Heart right ventricle (tissue), 16 donors: Measurements from ENCODE around the gene IGFALS. TPM values are rescaled to one million over a fixed set of nuclear protein-coding genes. Genes with fewer than 3 reads are reported as not detected.
A peak's percentile ranks its signal among the peaks of the same experiment; 100 is the strongest.

Experiments used
- ATAC-seq, 8 donors: fragments of 200-7000 bp; cut with Tn5 transposase; one replicate each; pipeline ENCODE4 v1.9.1; 2020; ENCODE audit warnings: mild to moderate bottlenecking in 8 of 8, moderate library complexity in 8 of 8, moderate number of reproducible peaks in 1 of 8
- DNase-seq, 2 donors: peaks; one replicate each; pipeline ENCODE4 v3.0.0-alpha.2; 2020
- H3K27ac ChIP-seq, 10 donors: fragments of 200-600 bp; sonication (generic) in 2 of 10; one replicate each; pipeline versions ENCODE4 v1.5.0 to v1.8.0; 2020 to 2022; ENCODE audit warnings: mild to moderate bottlenecking in 3 of 10
- H3K27me3 ChIP-seq, 7 donors: fragments of 200-600 bp; one replicate each; pipeline ENCODE4 v1.8.0; 2021 to 2022; ENCODE audit warnings: mild to moderate bottlenecking in 2 of 7
- H3K36me3 ChIP-seq, 9 donors: fragments of 200-600 bp; sonication (generic) in 1 of 9; one replicate each; pipeline versions ENCODE4 v1.5.0 to v1.8.0; 2020 to 2022; ENCODE audit warnings: mild to moderate bottlenecking in 2 of 9
- H3K4me1 ChIP-seq, 9 donors: fragments of 200-600 bp; sonication (generic) in 1 of 9; one replicate each; pipeline versions ENCODE4 v1.5.0 to v1.8.0; 2020 to 2022; ENCODE audit warnings: mild to moderate bottlenecking in 4 of 9
- H3K4me3 ChIP-seq, 10 donors: fragments of 200-600 bp; sonication (generic) in 2 of 10; one replicate each; pipeline versions ENCODE4 v1.5.0 to v1.8.0; 2020 to 2022; ENCODE audit warnings: mild to moderate bottlenecking in 7 of 10, moderate library complexity in 2 of 10
- H3K9me3 ChIP-seq, 11 donors: fragments of 200-600 bp in 10 of 11; sonication (generic) in 2 of 11; one replicate each; pipeline versions ENCODE4 v1.5.0 to v1.8.0; 2013 to 2022; ENCODE audit warnings: mild to moderate bottlenecking in 2 of 11, control low read depth in 1 of 11, moderate library complexity in 1 of 11
- CTCF ChIP-seq, 9 donors: fragments of 200-600 bp; sonication (generic) in 2 of 9; IDR thresholded peaks; one replicate each; pipeline versions ENCODE4 v1.5.0 to v1.8.0; 2021 to 2022; ENCODE audit warnings: antibody characterized with exemption in 9 of 9, mild to moderate bottlenecking in 5 of 9, moderate library complexity in 1 of 9
- WGBS, 2 donors: extraction: QIAGEN DNeasy Blood & Tissue Kit; methylation state at CpG; one replicate each; pipeline ENCODE4 v1.1.7; 2013; ENCODE audit warnings: inconsistent platforms in 1 of 2; 5-methylcytosine and 5-hydroxymethylcytosine counted together
- intact Hi-C, 10 donors: fragments of 100-400 bp; cut with DNase I; formaldehyde crosslinking; loops; one replicate each; pipeline versions ENCODE4 v1.11.1 to v1.14.2; 2022
- long read RNA-seq, 3 donors: library from polyadenylated mRNA; unstranded; transcript quantifications; one replicate each; pipeline ENCODE4 v2.0.0, GENCODE V29; 2020 to 2021
- polyA plus RNA-seq, 2 donors: library from polyadenylated mRNA; stranded (reverse); fragments of 200-250 nt; gene quantifications; one replicate each; pipeline ENCODE4 v1.2.3, GENCODE V29; 2013
- total RNA-seq, 10 donors: library from RNA; stranded (reverse); fragmentation: NEBNext Ultra II Directional in 3 of 10; extraction: Animal tissue kit (Norgen Biotek cat#: 25700) in 3 of 10; gene quantifications; one replicate each; pipeline versions ENCODE4 v1.2.1 to v1.2.4, GENCODE V29; 2021 to 2023
- donor health status: Arrhythmogenic right ventricular cardiomyopathy.
- donor health status: ischemic (EF 13 %, LVEDD 7.1; RV severe dilation, severe dysfunction).
- donor health status: healthy with polysubstance abuse.
- donor health status: DM: no; HTN: yes; CAD: no.
- donor health status: DM: no; HTN: no; CAD: no.
- donor health status: ischemic (EF 25% LVEDD 6.9; RV normal size, moderate dysfunction).
- donor health status: ischemic (EF 25% LVEDD 5.7; RV mildly dilated, moderate dysfunction).
- donor health status: healthy.
- donor health status: DM: yes; HTN: yes; CAD: no.
- donor health status: Ischemic cardiomyopathy.
- donor health status: ischemic (EF 35%, LVEDD 5.7; RV mildly dilated, moderate dysfunction).
- donor health status: nonischemic (EF 11% LVEDD 7.7; RV severe dilation, severe dysfunction).
- donor health status: DM: yes; HTN: yes; CAD: no.
- donor health status: PGD.
- donor health status: ischemic (EF 29% LVEDD 5.4; RV normal size, mild dysfunction).
- donor health status: nonischemic (EF 23%, LVEDD 6.1; RV moderate dilation, normal function).

The IGFALS gene
- total RNA-seq (under 1 TPM in 4 of 10 donors, not detected in 6; 0.11 to 0.37 (median 0.13) TPM), polyA plus RNA-seq (under 1 TPM; 0.04 to 0.59 TPM)
- long read RNA-seq, donor 1, result 0 reads
- long read RNA-seq, donor 2, result 0 reads
- long read RNA-seq, donor 3, result 0 reads

GRCh38 chr16:1793578-1794220 is at the start of gene IGFALS:
Gene IGFALS, minus strand, starts transcription at chr16:1793705. Its CDS starts 53 bp downstream, at chr16:1793652.
- no peaks in the 10 kb centered on the region for H3K27me3 ChIP-seq
- no peak within 1 kb of the TSS for H3K4me3 ChIP-seq
- ATAC-seq (peak in 2 of 8 donors; percentile 16 to 19), DNase-seq (no peak)
- H3K36me3 ChIP-seq, result peaks cover 0 to 37% (median 1%) of the 10 kb centered on the region in 9 donors
- WGBS, 2 donors, result 63 to 66% methylated on average over 28 of the region's 28 CpGs
- H3K4me1 ChIP-seq, result no peaks in the 10 kb centered on the region
- H3K9me3 ChIP-seq, result peaks cover 0 to 16% (median 0%) of the 10 kb centered on the region in 11 donors
- TF ChIP-seq CTCF (IDR thresholded peaks at IDR 0.05), result no peak
- intact Hi-C loops, result loop anchor here in 1 of 10 donors (10.0 kb wide), 1 partner anchor 59 kb away; no protein-coding TSS in a partner anchor
- H3K27ac ChIP-seq, result no peak within 1 kb of the TSS

- intact Hi-C loops, result no loop called here
- no peaks in the 10 kb centered on the region for H3K27me3 ChIP-seq
- H3K4me1 ChIP-seq, result no peaks in the 10 kb centered on the region
- no peak for DNase-seq
- ATAC-seq, result no peak
- H3K36me3 ChIP-seq, result peaks cover 0 to 21% (median 0%) of the 10 kb centered on the region in 9 donors
- TF ChIP-seq CTCF (IDR thresholded peaks at IDR 0.05), result no peak
- H3K4me3 ChIP-seq, result no peak overlapping the region
- WGBS, 2 donors, result 66 to 67% methylated on average over 9 of the region's 9 CpGs
- no peaks in the 10 kb centered on the region for H3K9me3 ChIP-seq
- no peak overlapping the region for H3K27ac ChIP-seq
Observed at GRCh38 chr16:1839554-1839953, 46.0 kb upstream of the IGFALS start.

GRCh38 chr16:1834096-1834495 is 40.6 kb upstream of the IGFALS start:
- ATAC-seq (no peak), DNase-seq (no peak)
- Histone ChIP-seq H3K27me3 (no peaks in the 10 kb centered on the region), H3K4me3 (no peak overlapping the region), H3K4me1 (peaks cover 0 to 14% (median 12%) of the 10 kb centered on the region in 9 donors), H3K36me3 (peaks cover 0 to 38% (median 0%) of the 10 kb centered on the region in 9 donors), H3K9me3 (no peaks in the 10 kb centered on the region), H3K27ac (no peak overlapping the region)
- WGBS, 2 donors, result 88 to 92% methylated on average over 5 of the region's 5 CpGs
- no peak for TF ChIP-seq CTCF (IDR thresholded peaks at IDR 0.05)
- intact Hi-C loops, result no loop called here

- H3K4me1 ChIP-seq, result peaks cover 3 to 26% (median 24%) of the 10 kb centered on the region in 9 donors
- H3K36me3 ChIP-seq, result peaks cover 0 to 34% (median 0%) of the 10 kb centered on the region in 9 donors
- ATAC-seq, result peak in 1 of 8 donors; percentile 29
- no peak for TF ChIP-seq CTCF (IDR thresholded peaks at IDR 0.05)
- intact Hi-C loops, result no loop called here
- H3K4me3 ChIP-seq, result no peak overlapping the region
- DNase-seq, result no peak
- H3K9me3 ChIP-seq, result no peaks in the 10 kb centered on the region
- H3K27ac ChIP-seq, result no peak overlapping the region
- 71 to 73% methylated on average over 9 of the region's 9 CpGs for WGBS, 2 donors
- no peaks in the 10 kb centered on the region for H3K27me3 ChIP-seq
Observed at GRCh38 chr16:1832838-1833454, 39.4 kb upstream of the IGFALS start.
